SK-N-SH (cell line): ENCODE measurements around the gene TRIOBP. TPM values are rescaled to one million over a fixed set of nuclear protein-coding genes. Genes with fewer than 3 reads are reported as not detected.

Experiments used
- CTCF ChIA-PET: fragments of 300-600, 350-600 bp; formaldehyde crosslinking; extraction: SDS; loops from one replicate; lab custom pipeline; 2021; lab: Yijun Ruan, JAX
- POLR2A ChIA-PET: fragments of 350-600 bp; sonication (Branson Sonifier 250); formaldehyde crosslinking; extraction: SDS; loops from one replicate; lab custom pipeline; 2020; ENCODE audit warnings: antibody characterized with exemption, inconsistent platforms; lab: Yijun Ruan, JAX
- DNase-seq: peaks from one replicate; pipeline ENCODE4 v3.0.0; 2012
- H2AFZ ChIP-seq: fragments of 200-600 bp; sonication (generic); 2 replicates; pipeline ENCODE4 v1.8.1; 2016; ENCODE audit warnings: antibody characterized with exemption, mild to moderate bottlenecking, low read depth
- H3F3A ChIP-seq: fragments of 200-600 bp; sonication (generic); replicated peaks from 2 replicates; pipeline ENCODE3; 2016; ENCODE audit warnings: antibody characterized with exemption, mild to moderate bottlenecking; ENCODE audit not compliant: insufficient read depth
- H3K27ac ChIP-seq, 2 experiments: fragments of 200-500 bp in 1 of 2; fragments of 200-600 bp in 1 of 2; sonication (Bioruptor generic) in 1 of 2; sonication (generic), shearing (Covaris generic) in 1 of 2; 2 replicates each; pipeline versions ENCODE4 v1.5.1 to v1.6.1; 2014 to 2016; ENCODE audit warnings: low read depth in 2 of 2, inconsistent platforms in 1 of 2, low read length in 1 of 2, mild to moderate bottlenecking in 1 of 2, mixed read lengths in 1 of 2
- H3K27me3 ChIP-seq: fragments of 200-600 bp; sonication (generic), shearing (Covaris generic); 2 replicates; pipeline ENCODE4 v1.6.1; 2016; ENCODE audit warnings: mixed run types; ENCODE audit not compliant: insufficient read depth
- H3K36me3 ChIP-seq, 2 experiments: fragments of 200-500 bp in 1 of 2; fragments of 200-600 bp in 1 of 2; sonication (Bioruptor generic) in 1 of 2; sonication (generic) in 1 of 2; replicated peaks in 1 of 2; 2 replicates each; pipeline versions ENCODE3 to v1.5.1; 2014 to 2016; ENCODE audit warnings: low read length in 1 of 2, mild to moderate bottlenecking in 1 of 2; ENCODE audit not compliant: insufficient read depth in 2 of 2, control insufficient read depth in 1 of 2
- H3K4me1 ChIP-seq, 2 experiments: fragments of 200-500 bp in 1 of 2; fragments of 200-600 bp in 1 of 2; sonication (Bioruptor generic) in 1 of 2; sonication (generic), shearing (Covaris generic) in 1 of 2; 2 replicates each; pipeline versions ENCODE4 v1.5.1 to v1.6.1; 2014 to 2016; ENCODE audit warnings: low read depth in 1 of 2, low read length in 1 of 2, mixed run types in 1 of 2; ENCODE audit not compliant: insufficient read depth in 2 of 2, control insufficient read depth in 1 of 2
- H3K4me2 ChIP-seq: fragments of 200-600 bp; sonication (generic), shearing (Covaris generic); 2 replicates; pipeline ENCODE4 v1.6.1; 2017; ENCODE audit warnings: mixed run types
- H3K4me3 ChIP-seq, 2 experiments: fragments of 200-500 bp in 1 of 2; fragments of 200-600 bp in 1 of 2; sonication (Bioruptor generic) in 1 of 2; sonication (generic), shearing (Covaris generic) in 1 of 2; 2 replicates each; pipeline versions ENCODE4 v1.5.1 to v1.8.1; 2014 to 2016; ENCODE audit warnings: low read depth in 2 of 2, inconsistent platforms in 1 of 2, low read length in 1 of 2, mild to moderate bottlenecking in 1 of 2, mixed read lengths in 1 of 2, moderate library complexity in 1 of 2
- H3K79me2 ChIP-seq: fragments of 200-600 bp; sonication (generic); 2 replicates; pipeline ENCODE4 v1.8.1; 2017; ENCODE audit warnings: mild to moderate bottlenecking; ENCODE audit not compliant: insufficient read depth
- H3K9ac ChIP-seq: fragments of 200-600 bp; sonication (generic); 2 replicates; pipeline ENCODE4 v1.6.1; 2017; ENCODE audit warnings: mixed run types
- H3K9me2 ChIP-seq: fragments of 200-600 bp; sonication (generic); 2 replicates; pipeline ENCODE4 v1.6.1; 2017; ENCODE audit warnings: mixed run types
- H3K9me3 ChIP-seq: fragments of 200-600 bp; sonication (generic); 2 replicates; pipeline ENCODE4 v1.6.1; 2017; ENCODE audit warnings: mixed run types, mild to moderate bottlenecking, moderate library complexity
- H4K20me1 ChIP-seq: fragments of 200-600 bp; sonication (generic); 2 replicates; pipeline ENCODE4 v1.6.1; 2017; ENCODE audit warnings: mild to moderate bottlenecking, mixed run types; ENCODE audit not compliant: insufficient read depth
- ELF1 ChIP-seq: IDR thresholded peaks from 2 replicates; pipeline ENCODE4 v1.4.0; 2012
- FOSL2 ChIP-seq: IDR thresholded peaks from 2 replicates; pipeline ENCODE4 v1.4.0; 2012; ENCODE audit warnings: low read depth, mild to moderate bottlenecking, moderate library complexity, borderline replicate concordance
- FOXJ3 ChIP-seq: sonication (generic); formaldehyde crosslinking; IDR thresholded peaks from 2 replicates; pipeline ENCODE4 v1.5.1; 2020; ENCODE audit warnings: mild to moderate bottlenecking, missing genetic modification reagents
- JUND ChIP-seq: IDR thresholded peaks from 2 replicates; pipeline ENCODE4 v1.4.0; 2012
- MAX ChIP-seq: IDR thresholded peaks from 2 replicates; pipeline ENCODE4 v1.4.0; 2012; ENCODE audit warnings: low read depth
- MXI1 ChIP-seq: IDR thresholded peaks from 2 replicates; pipeline ENCODE4 v1.6.1; 2012; ENCODE audit warnings: mild to moderate bottlenecking, low read depth, low read length, improper control_type of control experiment
- NFIC ChIP-seq: IDR thresholded peaks from 2 replicates; pipeline ENCODE4 v1.4.0; 2012; ENCODE audit warnings: borderline replicate concordance
- PBX3 ChIP-seq: IDR thresholded peaks from 2 replicates; pipeline ENCODE4; 2012
- RAD21 ChIP-seq: IDR thresholded peaks from 2 replicates; pipeline ENCODE4 v1.6.1; 2012; ENCODE audit warnings: mild to moderate bottlenecking, low read length
- REST ChIP-seq: IDR thresholded peaks from 2 replicates; pipeline ENCODE4 v1.6.1; 2012; ENCODE audit warnings: mild to moderate bottlenecking, low read depth, low read length, moderate library complexity
- ZBTB33 ChIP-seq: IDR thresholded peaks from 2 replicates; pipeline ENCODE4 v1.4.0; 2012; ENCODE audit warnings: low read depth, borderline replicate concordance
- WGBS: methylation state at CpG from one replicate; pipeline ENCODE4 v1.1.6; 2017; ENCODE audit warnings: low lambda C conversion rate; 5-methylcytosine and 5-hydroxymethylcytosine counted together
- polyA plus RNA-seq, 3 experiments: library from polyadenylated mRNA; depleted of rRNA; stranded (reverse); fragments of >200 nt; gene quantifications; 2 replicates each; pipeline ENCODE4 v1.2.3, GENCODE V29; 2012

TRIOBP gene
- polyA plus RNA-seq, 1 of the 3 experiments (the other 2 are of a cell fraction), result 43.6 TPM

GRCh38 chr22:37739035-37739434 lies 42.2 kb downstream of the TRIOBP start:
- no peaks in the 10 kb centered on the region for H3K9me2 ChIP-seq
- no peak for TF ChIP-seq NFIC
- no peak for TF ChIP-seq PBX3
- TF ChIP-seq MXI1, result no peak
- no peak for TF ChIP-seq FOXJ3 (CRISPR knock-in tag)
- no peak for TF ChIP-seq ZBTB33
- no peak for TF ChIP-seq MAX
- TF ChIP-seq ELF1, result no peak
- no peak for TF ChIP-seq JUND
- TF ChIP-seq REST, result no peak
- TF ChIP-seq FOSL2, result no peak
- TF ChIP-seq RAD21, result no peak
- TF ChIP-seq, all 33 proteins: peak for 0
- Histone ChIP-seq H3K27ac (no peak overlapping the region), H4K20me1 (no peaks in the 10 kb centered on the region), H3K4me3 (no peak overlapping the region), H3K9ac (no peak overlapping the region), H2AFZ (no peak overlapping the region), H3K27me3 (no peaks in the 10 kb centered on the region), H3K79me2 (no peaks in the 10 kb centered on the region), H3K36me3 (no peaks in the 10 kb centered on the region), H3K4me1 (peaks cover 29 to 38% of the 10 kb centered on the region in 2 experiments; a peak in 3 of 4 replicates), H3K4me2 (no peak overlapping the region), H3F3A (peaks cover 24% of the 10 kb centered on the region), H3K9me3 (no peaks in the 10 kb centered on the region)
- ChIA-PET POLR2A (no interaction called here), CTCF (interaction anchor here (1.2 to 2.7 kb wide), 2 partner anchors 11 to 42 kb away, joined by 3 to 9 read pairs; partner anchors contain the start of gene TRIOBP)
- no peak for DNase-seq
- WGBS, result 88% methylated on average over 9 of the region's 12 CpGs
